Upper lobe of left lung (tissue), 6 donors: ENCODE measurements around the gene LSM6. TPM values are rescaled to one million over a fixed set of nuclear protein-coding genes. Genes with fewer than 3 reads are reported as not detected.

Source experiments
- ATAC-seq, 2 donors: fragments of 200-7000 bp; cut with Tn5 transposase; one replicate each; pipeline ENCODE4 v1.9.1; 2022; ENCODE audit warnings: mild to moderate bottlenecking in 2 of 2, moderate library complexity in 2 of 2; ENCODE audit not compliant: low FRiP score in 2 of 2
- DNase-seq, 2 donors: peaks; one replicate each; pipeline ENCODE4 v3.0.0-alpha.2; 2019 to 2020
- H3K27ac ChIP-seq, 4 donors: fragments of 200-600 bp; sonication (generic); one replicate each; pipeline ENCODE4 v1.5.1; 2016 to 2019
- H3K27me3 ChIP-seq, 4 donors: fragments of 200-600 bp; sonication (generic); one replicate each; pipeline ENCODE4 v1.5.1; 2017 to 2019
- H3K36me3 ChIP-seq, 4 donors: fragments of 200-600 bp; sonication (generic); one replicate each; pipeline ENCODE4 v1.5.1; 2016 to 2019
- H3K4me1 ChIP-seq, 4 donors: fragments of 200-600 bp; sonication (generic); one replicate each; pipeline ENCODE4 v1.5.1; 2018 to 2019
- H3K4me3 ChIP-seq, 4 donors: fragments of 200-600 bp; sonication (generic); one replicate each; pipeline ENCODE4 v1.5.1; 2017 to 2019; ENCODE audit warnings: mild to moderate bottlenecking in 2 of 4, moderate library complexity in 1 of 4
- H3K9me3 ChIP-seq, 4 donors: fragments of 200-600 bp; sonication (generic); one replicate each; pipeline ENCODE4 v1.5.1; 2018 to 2019
- CTCF ChIP-seq, 6 experiments: fragments of 450-650 bp in 4 of 6; fragments of 200-600 bp in 2 of 6; sonication (generic) in 2 of 6; IDR thresholded peaks; one replicate each; pipeline ENCODE4 v1.5.1; 2016 to 2019; ENCODE audit warnings: antibody characterized with exemption in 6 of 6
- EP300 ChIP-seq, 4 donors: sonication (generic); formaldehyde crosslinking; IDR thresholded peaks; one replicate each; pipeline ENCODE4 v1.5.1; 2017; ENCODE audit warnings: antibody characterized with exemption in 4 of 4, control low read depth in 2 of 4
- POLR2A ChIP-seq, 4 donors: fragments of 450-650 bp; IDR thresholded peaks; one replicate each; pipeline ENCODE4 v1.5.1; 2016 to 2017; ENCODE audit warnings: antibody characterized with exemption in 4 of 4, mild to moderate bottlenecking in 2 of 4
- POLR2AphosphoS5 ChIP-seq, 2 donors: sonication (generic); formaldehyde crosslinking; IDR thresholded peaks; one replicate each; pipeline ENCODE4 v1.5.1; 2017; ENCODE audit warnings: antibody characterized with exemption in 2 of 2
- WGBS, 2 donors: methylation state at CpG; one replicate each; pipeline ENCODE4 v1.1.5; 2017 to 2018; 5-methylcytosine and 5-hydroxymethylcytosine counted together
- total RNA-seq, 6 donors: library from RNA; depleted of rRNA in 4 of 6; stranded (reverse); fragments of >200 nt in 4 of 6; gene quantifications; one replicate each; pipeline versions ENCODE4 v1.1.0 to v1.2.1, GENCODE V29; 2016 to 2021
- donor health status: DM: no; HTN: no; CAD: no; lungs with moderate emphysema.
- donor health status: DM: no; HTN: yes; CAD: no; lungs with severe emphysema.

LSM6 gene
- total RNA-seq, 6 donors from 2014 or later: 19.6 to 48.2 (median 33.5) TPM

DNA sequence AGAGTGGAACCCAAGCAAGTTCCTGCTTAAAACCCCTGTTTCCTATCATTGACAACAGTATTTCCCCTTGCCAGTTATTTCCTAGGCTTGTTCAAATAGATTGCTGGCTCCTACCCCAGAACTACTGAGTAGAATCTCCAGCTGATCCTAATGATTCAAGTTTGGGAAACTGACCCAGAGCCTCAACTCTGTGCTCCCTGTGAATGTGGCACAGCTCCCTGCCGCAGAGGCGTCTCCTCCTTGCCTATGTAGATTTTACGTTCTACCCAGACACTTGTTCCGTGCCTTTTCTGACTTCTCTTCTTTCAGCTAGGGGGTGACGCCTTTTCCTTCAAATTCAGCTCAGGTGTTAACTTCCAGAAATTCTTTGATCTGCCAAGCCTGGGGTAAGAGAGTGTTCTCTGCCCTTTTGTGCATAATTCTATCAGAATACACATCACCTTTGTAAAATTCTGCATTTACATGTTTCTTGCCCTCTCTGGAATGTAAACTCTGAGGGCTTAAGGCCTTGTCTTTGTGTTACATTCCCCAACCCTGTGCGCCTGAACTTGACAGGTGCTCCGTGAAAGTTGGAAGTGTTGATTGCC lies 4.4 kb downstream of the LSM6 start:
- Histone ChIP-seq H3K4me3 (no peak overlapping the region), H3K36me3 (peaks cover 0 to 10% (median 2%) of the 10 kb centered on the region in 4 donors), H3K27ac (no peak overlapping the region), H3K4me1 (peaks cover 30 to 49% (median 38%) of the 10 kb centered on the region in 4 donors), H3K9me3 (no peaks in the 10 kb centered on the region), H3K27me3 (no peaks in the 10 kb centered on the region)
- ATAC-seq (no peak), DNase-seq (no peak)
- 58 to 63% methylated on average over 7 of the region's 7 CpGs for WGBS, 2 donors
- TF ChIP-seq POLR2AphosphoS5 (IDR thresholded peaks at IDR 0.05) (no peak), EP300 (IDR thresholded peaks at IDR 0.05) (no peak), POLR2A (IDR thresholded peaks at IDR 0.05) (no peak), CTCF (IDR thresholded peaks at IDR 0.05) (no peak)

DNA sequence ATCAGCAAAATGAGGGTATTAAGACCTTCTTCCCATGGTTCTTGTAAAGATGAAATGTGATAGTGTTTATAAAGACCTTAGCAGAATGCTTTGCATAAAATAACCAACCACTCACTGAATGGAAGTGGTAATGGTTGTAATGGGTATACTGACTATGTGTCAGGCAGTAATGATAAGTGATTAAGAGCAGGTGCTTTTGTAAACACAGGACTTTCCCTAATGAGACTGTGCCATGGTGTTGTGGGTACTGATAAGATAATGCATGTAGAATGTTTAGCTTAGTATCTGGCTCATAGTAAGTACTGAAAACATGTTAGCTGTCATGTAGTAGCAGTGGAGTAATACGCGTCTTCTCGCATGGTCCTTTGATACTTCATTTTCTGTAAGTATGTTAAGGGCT lies 6.9 kb downstream of the LSM6 start:
- H3K4me3 ChIP-seq: no peak overlapping the region
- no peak for DNase-seq
- no peak for ATAC-seq
- H3K27me3 ChIP-seq: no peaks in the 10 kb centered on the region
- 99 to 100% methylated on average over 3 of the region's 3 CpGs for WGBS, 2 donors
- H3K4me1 ChIP-seq: peaks cover 23 to 33% (median 28%) of the 10 kb centered on the region in 4 donors
- peaks cover 0 to 29% (median 3%) of the 10 kb centered on the region in 4 donors for H3K36me3 ChIP-seq
- no peaks in the 10 kb centered on the region for H3K9me3 ChIP-seq
- TF ChIP-seq CTCF (IDR thresholded peaks at IDR 0.05): no peak
- H3K27ac ChIP-seq: no peak overlapping the region

GRCh38 chr4:146183209-146183608 lies 7.7 kb downstream of the LSM6 start:
- DNase-seq: no peak
- Histone ChIP-seq H3K4me3 (no peak overlapping the region), H3K36me3 (peaks cover 0 to 37% (median 7%) of the 10 kb centered on the region in 4 donors), H3K4me1 (peaks cover 16 to 26% (median 21%) of the 10 kb centered on the region in 4 donors), H3K9me3 (no peaks in the 10 kb centered on the region), H3K27ac (no peak overlapping the region), H3K27me3 (no peaks in the 10 kb centered on the region)
- ATAC-seq: no peak
- 75 to 82% methylated on average over 2 of the region's 2 CpGs for WGBS, 2 donors
- TF ChIP-seq EP300 (IDR thresholded peaks at IDR 0.05): no peak
- TF ChIP-seq POLR2A (IDR thresholded peaks at IDR 0.05): no peak
- TF ChIP-seq POLR2AphosphoS5 (IDR thresholded peaks at IDR 0.05): no peak
- TF ChIP-seq CTCF (IDR thresholded peaks at IDR 0.05): no peak

GRCh38 chr4:146186041-146186440 lies 10.5 kb downstream of the LSM6 start:
- ATAC-seq (no peak), DNase-seq (no peak)
- Histone ChIP-seq H3K9me3 (no peaks in the 10 kb centered on the region), H3K4me1 (peaks cover 6 to 12% (median 11%) of the 10 kb centered on the region in 4 donors), H3K27ac (no peak overlapping the region), H3K36me3 (peaks cover 10 to 65% (median 17%) of the 10 kb centered on the region in 4 donors), H3K27me3 (no peaks in the 10 kb centered on the region), H3K4me3 (no peak overlapping the region)
- TF ChIP-seq POLR2A (IDR thresholded peaks at IDR 0.05): no peak
- 93 to 96% methylated on average over 4 of the region's 4 CpGs for WGBS, 2 donors

DNA sequence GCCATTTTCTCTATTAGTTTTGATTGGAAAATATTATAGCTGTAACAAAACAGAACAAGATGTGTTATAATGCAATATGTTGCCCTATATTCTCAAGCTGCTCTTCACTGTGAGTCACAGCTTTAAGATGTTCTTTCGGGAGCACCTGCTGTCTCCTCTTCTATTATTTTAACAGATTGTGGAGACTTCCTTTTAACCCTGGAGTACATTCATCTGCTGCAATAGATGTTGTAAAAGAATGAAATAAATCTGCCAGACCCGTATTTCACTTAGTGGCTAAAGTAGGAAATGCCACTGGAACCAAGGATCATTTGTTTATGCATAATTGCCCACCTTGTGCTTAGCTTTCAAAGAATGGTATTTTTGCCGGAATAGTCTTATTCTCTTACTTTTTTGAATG lies 11.1 kb downstream of the LSM6 start:
- H3K27me3 ChIP-seq: no peaks in the 10 kb centered on the region
- no peak overlapping the region for H3K27ac ChIP-seq
- no peak for DNase-seq
- H3K4me1 ChIP-seq: peaks cover 6 to 16% (median 11%) of the 10 kb centered on the region in 4 donors
- peaks cover 11 to 68% (median 17%) of the 10 kb centered on the region in 4 donors for H3K36me3 ChIP-seq
- 83 to 87% methylated on average over 3 of the region's 3 CpGs for WGBS, 2 donors
- no peak for ATAC-seq
- no peak for TF ChIP-seq CTCF (IDR thresholded peaks at IDR 0.05)
- TF ChIP-seq EP300 (IDR thresholded peaks at IDR 0.05): no peak
- no peak for TF ChIP-seq POLR2AphosphoS5 (IDR thresholded peaks at IDR 0.05)
- TF ChIP-seq POLR2A (IDR thresholded peaks at IDR 0.05): no peak
- H3K9me3 ChIP-seq: no peaks in the 10 kb centered on the region
- no peak overlapping the region for H3K4me3 ChIP-seq
